ENCODE results near the gene ERVW-1.
"Not testable (repeated sequence)": the region's sequence is repeated elsewhere in the genome, so short reads cannot be mapped to it uniquely, and the experiment has no call there.

ERVW-1 gene, protein sequence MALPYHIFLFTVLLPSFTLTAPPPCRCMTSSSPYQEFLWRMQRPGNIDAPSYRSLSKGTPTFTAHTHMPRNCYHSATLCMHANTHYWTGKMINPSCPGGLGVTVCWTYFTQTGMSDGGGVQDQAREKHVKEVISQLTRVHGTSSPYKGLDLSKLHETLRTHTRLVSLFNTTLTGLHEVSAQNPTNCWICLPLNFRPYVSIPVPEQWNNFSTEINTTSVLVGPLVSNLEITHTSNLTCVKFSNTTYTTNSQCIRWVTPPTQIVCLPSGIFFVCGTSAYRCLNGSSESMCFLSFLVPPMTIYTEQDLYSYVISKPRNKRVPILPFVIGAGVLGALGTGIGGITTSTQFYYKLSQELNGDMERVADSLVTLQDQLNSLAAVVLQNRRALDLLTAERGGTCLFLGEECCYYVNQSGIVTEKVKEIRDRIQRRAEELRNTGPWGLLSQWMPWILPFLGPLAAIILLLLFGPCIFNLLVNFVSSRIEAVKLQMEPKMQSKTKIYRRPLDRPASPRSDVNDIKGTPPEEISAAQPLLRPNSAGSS

GRCh38 chr7:92477681-92478080 is at the start of gene ERVW-1:
ERVW-1 (minus strand) TSS chr7:92477946; CDS start chr7:92470381, 7,565 bp downstream.
- DNase-seq, result not testable (repeated sequence)

GRCh38 chr7:92523110-92523509 is 45.4 kb upstream of the ERVW-1 start:
- DNase-seq, result no peak

GRCh38 chr7:92520024-92520423 is 42.3 kb upstream of the ERVW-1 start:
- no peak for DNase-seq

GRCh38 chr7:92517631-92518030 is 39.9 kb upstream of the ERVW-1 start:
- DNase-seq, result no peak

- DNase-seq, result no peak
These were observed 35.6 kb upstream of the ERVW-1 start for GRCh38 chr7:92513167-92513902.

DNA sequence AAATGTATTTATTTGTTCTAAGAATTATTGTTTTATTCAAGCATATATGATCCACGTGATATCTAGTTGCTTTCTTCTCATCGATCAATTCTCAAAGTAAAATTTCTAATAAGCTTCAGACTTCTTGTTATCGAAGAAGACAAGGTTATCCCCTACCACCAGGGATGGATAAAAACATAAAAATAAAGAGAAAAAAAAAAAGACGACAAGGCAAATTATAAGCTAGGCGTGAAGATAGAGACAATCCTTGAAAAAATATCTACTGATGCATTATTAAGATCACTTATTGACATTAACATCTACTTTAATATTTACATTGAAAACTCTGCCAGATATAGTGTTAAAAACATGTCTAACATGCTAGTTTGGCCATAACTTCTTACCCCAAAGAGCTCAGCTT is 31.2 kb upstream of the ERVW-1 start:
- DNase-seq, result no peak

DNA sequence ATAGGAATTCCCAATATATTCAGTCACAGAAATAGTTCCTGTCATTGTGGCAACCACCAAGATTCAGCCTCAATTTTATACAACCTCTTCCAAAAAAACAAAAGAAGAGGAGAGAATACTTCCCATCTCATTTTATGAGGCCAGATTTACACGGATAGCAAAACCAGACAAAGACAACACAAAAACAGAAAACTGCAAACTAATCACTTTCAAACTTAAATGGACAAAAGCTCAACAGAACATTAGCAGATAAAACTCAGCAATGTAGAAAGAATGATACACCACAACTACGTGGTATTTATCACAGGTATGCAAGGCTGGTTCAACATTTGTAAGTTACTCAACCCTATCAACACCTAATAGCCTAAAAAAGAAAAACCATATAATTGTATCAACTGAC is 28.6 kb upstream of the ERVW-1 start:
- no peak for DNase-seq

GRCh38 chr7:92504563-92504962 is 26.8 kb upstream of the ERVW-1 start:
- DNase-seq, result no peak

- DNase-seq, result no peak
These were observed 26.0 kb upstream of the ERVW-1 start for GRCh38 chr7:92503767-92504166.

- no peak for DNase-seq
These were observed 20.8 kb upstream of the ERVW-1 start for GRCh38 chr7:92498557-92498956.

DNA sequence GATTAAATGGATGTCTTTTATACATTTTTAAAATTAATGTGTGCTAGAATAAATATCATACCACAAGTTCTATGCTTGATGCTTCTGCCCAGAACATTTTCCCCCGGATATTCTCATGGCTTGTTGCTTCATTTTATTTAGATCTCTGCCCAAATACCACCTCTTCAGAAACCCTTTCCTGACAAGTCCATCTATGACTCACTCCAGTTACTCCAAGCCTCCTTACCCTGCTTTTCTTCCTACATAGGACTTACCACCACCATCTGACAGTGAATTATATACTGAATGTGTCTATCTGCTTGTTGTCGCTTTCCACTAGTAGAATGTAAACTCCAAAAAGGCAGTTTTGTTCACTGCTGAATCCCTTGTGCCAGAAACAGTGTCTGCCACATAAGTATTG is 19.1 kb upstream of the ERVW-1 start:
- DNase-seq, result no peak

GRCh38 chr7:92489634-92490033 is 11.9 kb upstream of the ERVW-1 start:
- DNase-seq, result no peak

GRCh38 chr7:92487804-92488203 is 10.1 kb upstream of the ERVW-1 start:
- no peak for DNase-seq

- no peak for DNase-seq
These were observed 8.2 kb upstream of the ERVW-1 start for GRCh38 chr7:92485974-92486373.

DNA sequence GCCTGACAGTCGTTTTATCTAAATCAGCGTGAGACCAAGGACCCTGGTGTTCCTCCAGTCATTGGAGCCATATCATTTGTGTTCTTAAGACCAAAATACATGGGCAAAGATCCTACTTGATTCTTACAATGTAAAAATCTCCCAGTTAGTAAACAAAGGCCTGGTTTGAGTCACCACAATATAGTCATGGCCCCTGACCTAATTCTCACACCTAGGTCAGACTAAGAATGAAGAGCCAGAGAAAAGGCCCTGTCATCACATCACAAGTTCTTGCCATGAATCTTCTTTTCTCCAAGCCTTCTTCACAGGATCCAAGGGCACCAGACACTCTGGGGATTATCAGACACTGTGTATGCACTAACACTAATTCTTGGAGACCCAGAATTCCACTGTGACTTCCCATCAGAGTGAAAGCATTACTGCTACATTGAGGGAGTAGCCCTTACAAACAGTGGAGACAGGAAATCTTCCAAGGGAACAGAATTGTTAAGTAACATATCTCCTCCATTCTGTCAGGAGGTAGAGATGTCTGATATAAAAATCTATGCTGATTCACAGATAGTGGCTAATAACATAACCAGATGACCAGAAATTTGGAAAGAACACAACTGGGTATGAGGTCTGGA is 7.6 kb upstream of the ERVW-1 start:
- no peak for DNase-seq

- not testable (repeated sequence) for DNase-seq
These were observed 6.5 kb upstream of the ERVW-1 start for GRCh38 chr7:92484226-92484625.

- not testable (repeated sequence) for DNase-seq
These were observed 5.9 kb upstream of the ERVW-1 start for GRCh38 chr7:92483624-92484023.

DNA sequence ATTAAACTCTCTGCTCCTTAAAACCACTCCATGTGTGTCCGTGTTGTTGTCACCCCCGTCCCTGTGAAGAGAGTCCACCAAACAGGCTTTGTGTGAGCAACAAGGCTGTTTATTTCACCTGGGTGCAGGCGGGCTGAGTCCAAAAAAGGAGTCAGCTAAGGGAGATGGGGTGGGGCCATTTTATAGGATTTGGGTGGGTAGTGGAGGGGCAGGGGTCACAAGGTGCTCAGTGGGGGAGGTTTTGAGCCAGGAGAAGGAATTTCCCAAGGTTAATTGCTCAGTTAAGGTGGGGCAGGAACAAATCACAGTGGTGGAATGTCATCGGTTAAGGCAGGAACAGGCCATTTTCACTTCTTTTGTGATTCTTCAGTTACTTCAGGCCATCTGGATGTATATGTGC is 1.4 kb upstream of the ERVW-1 start:
- not testable (repeated sequence) for DNase-seq

GRCh38 chr7:92478711-92479110 is 965 bp upstream of the ERVW-1 start:
- DNase-seq, result no peak

GRCh38 chr7:92478095-92478494 is 349 bp upstream of the ERVW-1 start:
- no peak for DNase-seq

GRCh38 chr7:92475851-92476590 is 1.7 kb downstream of the ERVW-1 start:
- not testable (repeated sequence) for DNase-seq

DNA sequence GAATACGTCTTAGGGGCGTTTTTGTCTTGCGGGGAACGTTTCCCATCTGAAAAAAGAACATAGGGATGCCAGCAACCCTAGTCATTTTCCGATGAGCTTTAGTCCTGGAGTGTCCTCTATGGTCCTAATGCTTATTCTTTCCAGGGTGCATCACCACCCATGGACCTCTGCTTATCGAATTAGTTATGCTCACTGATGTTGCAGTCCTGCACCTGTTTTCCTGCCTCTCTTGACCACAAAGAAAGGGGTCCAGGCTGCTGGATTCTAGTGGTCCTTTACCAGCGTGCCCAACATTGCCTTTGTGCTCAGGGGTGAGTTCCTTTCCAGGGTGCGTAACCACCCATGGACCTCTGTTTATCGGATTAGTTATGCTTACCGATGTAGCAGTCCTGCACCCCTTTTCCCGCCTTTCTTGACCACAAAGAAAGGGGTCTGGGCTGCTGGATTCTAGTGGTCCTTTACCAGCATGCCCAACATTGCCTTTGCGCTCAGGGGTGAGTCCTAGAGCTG is 2.4 kb downstream of the ERVW-1 start:
- not testable (repeated sequence) for DNase-seq

Data from activated CD8-positive, alpha-beta memory T cell treated with anti-CD3 and anti-CD28 coated beads, Interleukin-2, amount 50 U/mL, for 4 hours (primary cell).